ENCODE results near the gene NPIPA1. TPM values are rescaled to one million over a fixed set of nuclear protein-coding genes. Genes with fewer than 3 reads are reported as not detected.

The NPIPA1 gene
- total RNA-seq: 16.4 and 25.9 TPM in 2 replicates

DNA sequence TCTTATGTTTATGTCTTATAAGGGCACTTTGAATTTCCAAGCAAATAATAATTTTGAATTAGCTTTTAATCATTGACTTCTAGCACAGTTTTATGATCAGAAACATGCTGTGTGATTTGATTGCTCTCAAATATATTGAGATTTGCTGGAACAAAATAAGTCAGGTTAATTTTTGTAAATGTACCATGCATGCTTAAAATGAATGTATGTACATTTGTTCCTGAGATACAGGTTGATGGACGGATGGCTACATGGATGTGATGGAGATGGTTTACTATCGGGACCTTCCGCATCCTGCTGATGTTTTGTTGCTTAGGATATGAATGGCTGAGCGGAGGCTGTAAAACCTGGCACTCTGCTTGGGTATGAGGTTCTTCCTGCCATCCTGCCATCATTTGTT lies at the start of gene NPIPA1:
TSS of gene NPIPA1 (plus strand) at position 301 of the 400 bp plus-strand sequence. CDS start at position 301, 0 bp downstream.

DNA sequence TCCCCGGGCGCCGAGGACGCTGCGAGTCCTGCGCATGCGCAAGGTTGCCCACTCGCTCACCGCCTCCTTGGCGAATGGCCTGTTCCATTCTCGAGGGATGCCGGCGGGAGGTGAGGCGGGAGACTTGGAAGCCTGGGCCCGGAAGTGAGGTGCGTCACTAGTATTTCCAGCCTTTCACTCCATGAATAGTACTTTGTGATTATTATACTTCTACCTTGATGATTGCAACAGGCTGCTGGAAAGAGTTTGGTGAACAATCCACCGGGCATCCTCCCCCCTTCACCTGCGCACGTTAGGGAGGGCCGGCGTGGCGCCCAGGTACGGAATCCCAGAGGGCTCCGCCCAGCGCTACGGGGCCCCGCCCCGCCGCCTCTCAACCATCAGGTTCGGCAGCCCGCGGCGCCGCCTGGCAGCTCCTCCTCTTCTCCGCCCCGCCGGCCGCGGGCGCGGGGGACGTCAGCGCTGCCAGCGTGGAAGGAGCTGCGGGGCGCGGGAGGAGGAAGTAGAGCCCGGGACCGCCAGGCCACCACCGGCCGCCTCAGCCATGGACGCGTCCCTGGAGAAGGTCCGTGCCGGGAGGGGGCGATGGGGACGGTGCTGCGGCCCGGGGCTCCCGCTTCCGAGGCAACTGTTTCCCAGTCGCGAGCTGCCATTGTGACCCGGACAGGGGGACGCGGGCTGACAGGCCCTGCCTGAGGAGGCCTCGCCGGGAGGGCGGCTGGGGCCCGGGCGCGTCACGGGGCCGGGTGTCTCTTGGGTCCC lies 37.6 kb downstream of the NPIPA1 start, which contains the start of gene PDXDC1:
TSS of gene PDXDC1 (plus strand) at position 371 of the 762 bp plus-strand sequence. CDS start at position 545, 174 bp downstream.

Other genes starting within 250 kb of the NPIPA1 start
- not detected in 2 replicates for gene PLA2G10, start 243.1 kb upstream of the NPIPA1 start, total RNA-seq
- 0.15 and 0.34 TPM in 2 replicates for gene NPIPA3, start 234.0 kb upstream of the NPIPA1 start, total RNA-seq
- gene NPIPA2, start 194.9 kb upstream of the NPIPA1 start, total RNA-seq: 0.15 and 0.34 TPM in 2 replicates
- 47.1 and 56.9 TPM in 2 replicates for gene NOMO1, start 103.7 kb upstream of the NPIPA1 start, total RNA-seq
- gene PDXDC1, start 37.6 kb downstream of the NPIPA1 start, total RNA-seq: 38.7 and 47.6 TPM in 2 replicates
- gene NTAN1, start 118.6 kb downstream of the NPIPA1 start, total RNA-seq: 72.5 and 81.5 TPM in 2 replicates
- gene RRN3, start 156.8 kb downstream of the NPIPA1 start, total RNA-seq: 19.6 and 23.4 TPM in 2 replicates